Karpas-422 (cell line): Measurements from ENCODE around the gene KCNAB2. TPM values are rescaled to one million over a fixed set of nuclear protein-coding genes. Genes with fewer than 3 reads are reported as not detected.

Experiments used
- DNase-seq: peaks from one replicate; pipeline ENCODE4 v3.0.0-alpha.2; 2015
- H2AFZ ChIP-seq: fragments of 200-600 bp; sonication (generic); 2 replicates; pipeline ENCODE4 v1.6.1; 2014; ENCODE audit warnings: antibody characterized with exemption, low read length, mixed read lengths
- H3K27ac ChIP-seq: fragments of 200-600 bp; sonication (generic); 2 replicates; pipeline ENCODE4 v1.5.1; 2014; ENCODE audit warnings: mild to moderate bottlenecking, low read length, moderate library complexity
- H3K27me3 ChIP-seq: fragments of 200-600 bp; sonication (generic); 2 replicates; pipeline ENCODE4 v1.6.1; 2014; ENCODE audit warnings: low read length, mixed read lengths
- H3K36me3 ChIP-seq: fragments of 200-600 bp; sonication (generic); 2 replicates; pipeline ENCODE4 v1.6.1; 2014; ENCODE audit warnings: low read length, mixed read lengths; ENCODE audit not compliant: insufficient read depth
- H3K4me1 ChIP-seq: fragments of 200-600 bp; sonication (generic); 2 replicates; pipeline ENCODE4 v1.6.1; 2014; ENCODE audit warnings: mild to moderate bottlenecking, low read length, mixed read lengths
- H3K4me2 ChIP-seq: fragments of 200-600 bp; sonication (generic); 2 replicates; pipeline ENCODE4 v1.6.1; 2014; ENCODE audit warnings: low read length, low read depth, mild to moderate bottlenecking; ENCODE audit not compliant: poor library complexity, severe bottlenecking
- H3K4me3 ChIP-seq: fragments of 200-600 bp; sonication (generic); 2 replicates; pipeline ENCODE4 v1.5.1; 2014; ENCODE audit warnings: mild to moderate bottlenecking, antibody characterized with exemption, low read length, mixed read lengths
- H3K79me2 ChIP-seq: fragments of 200-600 bp; sonication (generic); 2 replicates; pipeline ENCODE4 v1.6.1; 2014; ENCODE audit warnings: mild to moderate bottlenecking, low read length, mixed read lengths
- H3K9ac ChIP-seq: fragments of 200-600 bp; sonication (generic); 2 replicates; pipeline ENCODE4 v1.6.0; 2014; ENCODE audit warnings: low read length
- H3K9me2 ChIP-seq: fragments of 200-600 bp; sonication (generic), shearing (Covaris generic); replicated peaks from 2 replicates; pipeline ENCODE4 v1.6.0; 2014; ENCODE audit warnings: mild to moderate bottlenecking, low read length, moderate library complexity; ENCODE audit not compliant: insufficient read depth
- H3K9me3 ChIP-seq: fragments of 300-700, 200-600 bp; sonication (generic); 2 replicates; pipeline ENCODE4 v1.6.1; 2014; ENCODE audit warnings: low read length, mixed read lengths
- H4K20me1 ChIP-seq: fragments of 200-600 bp; sonication (generic); 2 replicates; pipeline ENCODE4 v1.6.1; 2014; ENCODE audit warnings: mild to moderate bottlenecking, antibody characterized with exemption, low read length, low read depth; ENCODE audit not compliant: insufficient read depth
- total RNA-seq: library from RNA; depleted of rRNA; stranded (reverse); fragments of >200 nt; shearing (Covaris generic); gene quantifications from 2 replicates; pipeline ENCODE4 v1.2.3, GENCODE V29; 2014; ENCODE audit warnings: low replicate concordance

Gene KCNAB2
- total RNA-seq, 1 experiment from 2014 or later: 27.3 TPM

- Histone ChIP-seq H3K79me2 (no peaks in the 10 kb centered on the region), H3K9me2 (no peaks in the 10 kb centered on the region), H3K4me2 (no peak overlapping the region), H3K36me3 (no peaks in the 10 kb centered on the region), H3K9ac (no peak overlapping the region), H4K20me1 (no peaks in the 10 kb centered on the region), H3K27me3 (no peaks in the 10 kb centered on the region), H3K9me3 (no peaks in the 10 kb centered on the region), H3K27ac (no peak overlapping the region), H3K4me1 (no peaks in the 10 kb centered on the region), H2AFZ (no peak overlapping the region), H3K4me3 (no peak overlapping the region)
- DNase-seq: no peak
Observed at GRCh38 chr1:6093071-6093470, 47.4 kb downstream of the KCNAB2 start.

- H3K27me3 ChIP-seq: no peaks in the 10 kb centered on the region
- no peak overlapping the region for H3K27ac ChIP-seq
- H3K9me2 ChIP-seq: no peaks in the 10 kb centered on the region
- no peak overlapping the region for H2AFZ ChIP-seq
- no peak overlapping the region for H3K4me2 ChIP-seq
- DNase-seq: no peak
- no peaks in the 10 kb centered on the region for H3K79me2 ChIP-seq
- no peaks in the 10 kb centered on the region for H3K36me3 ChIP-seq
- H3K4me3 ChIP-seq: no peak overlapping the region
- H3K4me1 ChIP-seq: no peaks in the 10 kb centered on the region
- no peaks in the 10 kb centered on the region for H3K9me3 ChIP-seq
- H3K9ac ChIP-seq: no peak overlapping the region
- H4K20me1 ChIP-seq: no peaks in the 10 kb centered on the region
Observed at GRCh38 chr1:6093611-6094010, 47.9 kb downstream of the KCNAB2 start.

GRCh38 chr1:6094246-6094645 is 48.6 kb downstream of the KCNAB2 start:
- no peaks in the 10 kb centered on the region for H3K36me3 ChIP-seq
- no peak overlapping the region for H3K27ac ChIP-seq
- no peaks in the 10 kb centered on the region for H3K9me3 ChIP-seq
- H3K4me1 ChIP-seq: no peaks in the 10 kb centered on the region
- H3K9me2 ChIP-seq: no peaks in the 10 kb centered on the region
- no peak overlapping the region for H3K4me3 ChIP-seq
- H3K9ac ChIP-seq: no peak overlapping the region
- H2AFZ ChIP-seq: no peak overlapping the region
- H4K20me1 ChIP-seq: no peaks in the 10 kb centered on the region
- no peak overlapping the region for H3K4me2 ChIP-seq
- DNase-seq: no peak
- H3K79me2 ChIP-seq: no peaks in the 10 kb centered on the region
- H3K27me3 ChIP-seq: no peaks in the 10 kb centered on the region

GRCh38 chr1:6094801-6095505 is 49.3 kb downstream of the KCNAB2 start:
- no peak overlapping the region for H3K27ac ChIP-seq
- H4K20me1 ChIP-seq: no peaks in the 10 kb centered on the region
- H3K4me2 ChIP-seq: no peak overlapping the region
- H3K9me3 ChIP-seq: no peaks in the 10 kb centered on the region
- no peaks in the 10 kb centered on the region for H3K9me2 ChIP-seq
- H3K79me2 ChIP-seq: no peaks in the 10 kb centered on the region
- no peaks in the 10 kb centered on the region for H3K27me3 ChIP-seq
- no peak for DNase-seq
- no peak overlapping the region for H2AFZ ChIP-seq
- no peak overlapping the region for H3K9ac ChIP-seq
- no peaks in the 10 kb centered on the region for H3K36me3 ChIP-seq
- no peaks in the 10 kb centered on the region for H3K4me1 ChIP-seq
- H3K4me3 ChIP-seq: no peak overlapping the region

GRCh38 chr1:6095511-6096242 is 50.0 kb downstream of the KCNAB2 start:
- Histone ChIP-seq H3K36me3 (no peaks in the 10 kb centered on the region), H3K4me2 (no peak overlapping the region), H3K79me2 (no peaks in the 10 kb centered on the region), H3K9me3 (no peaks in the 10 kb centered on the region), H3K27me3 (no peaks in the 10 kb centered on the region), H3K9ac (no peak overlapping the region), H2AFZ (no peak overlapping the region), H3K9me2 (no peaks in the 10 kb centered on the region), H3K4me1 (no peaks in the 10 kb centered on the region), H3K4me3 (no peak overlapping the region), H3K27ac (no peak overlapping the region), H4K20me1 (no peaks in the 10 kb centered on the region)
- no peak for DNase-seq

- no peaks in the 10 kb centered on the region for H4K20me1 ChIP-seq
- no peak overlapping the region for H2AFZ ChIP-seq
- no peak for DNase-seq
- H3K27me3 ChIP-seq: no peaks in the 10 kb centered on the region
- no peaks in the 10 kb centered on the region for H3K9me3 ChIP-seq
- H3K4me2 ChIP-seq: no peak overlapping the region
- no peaks in the 10 kb centered on the region for H3K9me2 ChIP-seq
- no peaks in the 10 kb centered on the region for H3K79me2 ChIP-seq
- no peaks in the 10 kb centered on the region for H3K4me1 ChIP-seq
- no peak overlapping the region for H3K9ac ChIP-seq
- H3K36me3 ChIP-seq: no peaks in the 10 kb centered on the region
- no peak overlapping the region for H3K27ac ChIP-seq
- H3K4me3 ChIP-seq: no peak overlapping the region
Observed at GRCh38 chr1:6096243-6097116, 50.8 kb downstream of the KCNAB2 start.

GRCh38 chr1:6097117-6097595 is 51.5 kb downstream of the KCNAB2 start:
- Histone ChIP-seq H3K27ac (no peak overlapping the region), H3K9me3 (no peaks in the 10 kb centered on the region), H3K9me2 (no peaks in the 10 kb centered on the region), H3K4me2 (no peak overlapping the region), H3K36me3 (no peaks in the 10 kb centered on the region), H2AFZ (no peak overlapping the region), H3K27me3 (no peaks in the 10 kb centered on the region), H3K4me3 (no peak overlapping the region), H3K9ac (no peak overlapping the region), H3K79me2 (no peaks in the 10 kb centered on the region), H3K4me1 (no peaks in the 10 kb centered on the region), H4K20me1 (no peaks in the 10 kb centered on the region)
- no peak for DNase-seq

GRCh38 chr1:6097824-6098223 is 52.1 kb downstream of the KCNAB2 start:
- no peaks in the 10 kb centered on the region for H3K36me3 ChIP-seq
- H3K27me3 ChIP-seq: no peaks in the 10 kb centered on the region
- H4K20me1 ChIP-seq: no peaks in the 10 kb centered on the region

More at GRCh38 chr1:6097824-6098223, 52.1 kb downstream of the KCNAB2 start:
- Histone ChIP-seq H3K4me1 (no peaks in the 10 kb centered on the region), H3K79me2 (no peaks in the 10 kb centered on the region), H3K4me3 (no peak overlapping the region), H3K9me3 (no peaks in the 10 kb centered on the region), H2AFZ (no peak overlapping the region), H3K4me2 (no peak overlapping the region), H3K27ac (no peak overlapping the region), H3K9me2 (no peaks in the 10 kb centered on the region), H3K9ac (no peak overlapping the region)
- DNase-seq: no peak
